IMR-90 (cell line): ENCODE results near the gene LIMS1.

Experiments used
- BHLHE40 ChIP-seq: fragments of 150-350 bp; IDR thresholded peaks from 2 replicates; pipeline ENCODE4 v1.6.1; 2016; ENCODE audit warnings: mild to moderate bottlenecking, low read depth, low read length
- CEBPB ChIP-seq: IDR thresholded peaks from 2 replicates; pipeline ENCODE4 v1.6.1; 2012; ENCODE audit warnings: low read depth, low read length, improper control_type of control experiment
- FOS ChIP-seq: fragments of 150-350 bp; IDR thresholded peaks from 2 replicates; pipeline ENCODE4 v1.6.1; 2016; ENCODE audit warnings: low read depth, low read length
- MAFK ChIP-seq: IDR thresholded peaks from 2 replicates; pipeline ENCODE4 v1.6.1; 2012; ENCODE audit warnings: low read depth, low read length, improper control_type of control experiment
- MXI1 ChIP-seq: IDR thresholded peaks from 2 replicates; pipeline ENCODE4 v1.6.1; 2012; ENCODE audit warnings: low read depth, mild to moderate bottlenecking, low read length, moderate library complexity, borderline replicate concordance
- NFE2L2 ChIP-seq: fragments of 150-350 bp; IDR thresholded peaks from 2 replicates; pipeline ENCODE4 v1.6.1; 2016; ENCODE audit warnings: low read depth, mild to moderate bottlenecking, low read length
- POLR2A ChIP-seq: IDR thresholded peaks from 2 replicates; pipeline ENCODE4 v1.6.1; 2012; ENCODE audit warnings: mild to moderate bottlenecking, low read depth, low read length
- RAD21 ChIP-seq: IDR thresholded peaks from 2 replicates; pipeline ENCODE4 v1.6.1; 2012; ENCODE audit warnings: low read length, improper control_type of control experiment
- RCOR1 ChIP-seq: IDR thresholded peaks from 2 replicates; pipeline ENCODE4 v1.6.1; 2012; ENCODE audit warnings: mild to moderate bottlenecking, low read length, improper control_type of control experiment; ENCODE audit not compliant: insufficient replicate concordance
- TF ChIP-seq, protein P1 (sequence below): conservative IDR thresholded peaks from 2 replicates; pipeline ENCODE4 v1.5.1; 2012; ENCODE audit warnings: mild to moderate bottlenecking, low read depth, low read length, improper control_type of control experiment
- TF ChIP-seq, protein P2 (sequence below): fragments of 150-350 bp; IDR thresholded peaks from 2 replicates; pipeline ENCODE4 v1.6.1; 2017; ENCODE audit warnings: mild to moderate bottlenecking, antibody characterized with exemption, low read length, low read depth

DNA sequence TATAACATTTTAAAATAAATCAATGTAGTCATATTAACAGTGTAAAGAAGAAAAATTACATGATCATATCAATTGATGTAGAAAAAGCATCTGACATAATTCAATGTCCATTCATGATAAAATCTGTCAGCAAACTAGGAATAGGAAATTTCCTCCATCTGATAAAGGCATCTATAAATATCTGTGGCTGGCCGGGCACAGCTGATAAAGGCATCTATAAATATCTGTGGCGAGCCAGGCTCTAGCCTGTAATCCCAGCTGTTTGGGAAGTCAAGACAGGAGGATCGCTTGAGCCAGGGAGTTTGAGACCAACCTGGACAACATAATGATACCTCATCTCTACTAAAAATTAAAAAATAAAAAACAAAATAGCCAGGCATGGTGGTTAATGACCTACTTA is 166.9 kb downstream of the LIMS1 start:
- no peak for TF ChIP-seq MXI1
- TF ChIP-seq POLR2A: no peak
- TF ChIP-seq, protein P1, sequence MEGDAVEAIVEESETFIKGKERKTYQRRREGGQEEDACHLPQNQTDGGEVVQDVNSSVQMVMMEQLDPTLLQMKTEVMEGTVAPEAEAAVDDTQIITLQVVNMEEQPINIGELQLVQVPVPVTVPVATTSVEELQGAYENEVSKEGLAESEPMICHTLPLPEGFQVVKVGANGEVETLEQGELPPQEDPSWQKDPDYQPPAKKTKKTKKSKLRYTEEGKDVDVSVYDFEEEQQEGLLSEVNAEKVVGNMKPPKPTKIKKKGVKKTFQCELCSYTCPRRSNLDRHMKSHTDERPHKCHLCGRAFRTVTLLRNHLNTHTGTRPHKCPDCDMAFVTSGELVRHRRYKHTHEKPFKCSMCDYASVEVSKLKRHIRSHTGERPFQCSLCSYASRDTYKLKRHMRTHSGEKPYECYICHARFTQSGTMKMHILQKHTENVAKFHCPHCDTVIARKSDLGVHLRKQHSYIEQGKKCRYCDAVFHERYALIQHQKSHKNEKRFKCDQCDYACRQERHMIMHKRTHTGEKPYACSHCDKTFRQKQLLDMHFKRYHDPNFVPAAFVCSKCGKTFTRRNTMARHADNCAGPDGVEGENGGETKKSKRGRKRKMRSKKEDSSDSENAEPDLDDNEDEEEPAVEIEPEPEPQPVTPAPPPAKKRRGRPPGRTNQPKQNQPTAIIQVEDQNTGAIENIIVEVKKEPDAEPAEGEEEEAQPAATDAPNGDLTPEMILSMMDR: no peak
- no peak for TF ChIP-seq CEBPB
- TF ChIP-seq MAFK: no peak
- TF ChIP-seq, protein P2, sequence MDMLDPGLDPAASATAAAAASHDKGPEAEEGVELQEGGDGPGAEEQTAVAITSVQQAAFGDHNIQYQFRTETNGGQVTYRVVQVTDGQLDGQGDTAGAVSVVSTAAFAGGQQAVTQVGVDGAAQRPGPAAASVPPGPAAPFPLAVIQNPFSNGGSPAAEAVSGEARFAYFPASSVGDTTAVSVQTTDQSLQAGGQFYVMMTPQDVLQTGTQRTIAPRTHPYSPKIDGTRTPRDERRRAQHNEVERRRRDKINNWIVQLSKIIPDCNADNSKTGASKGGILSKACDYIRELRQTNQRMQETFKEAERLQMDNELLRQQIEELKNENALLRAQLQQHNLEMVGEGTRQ: no peak
- no peak for TF ChIP-seq RAD21
- no peak for TF ChIP-seq FOS
- no peak for TF ChIP-seq RCOR1
- no peak for TF ChIP-seq BHLHE40
- no peak for TF ChIP-seq NFE2L2
